ENCODE measurements around the gene SLC34A3. TPM values are rescaled to one million over a fixed set of nuclear protein-coding genes. Genes with fewer than 3 reads are reported as not detected.

Gene SLC34A3
- total and polyA plus RNA-seq, 2 donors (not counting 3 experiments of a cell fraction or from before 2014, with no cell fraction given): not detected

GRCh38 chr9:137192859-137193258 is 37.8 kb upstream of the SLC34A3 start:
- Histone ChIP-seq H3K9me3 (replicated peaks; ENCODE audit: control insufficient read depth, insufficient read depth, low read length) (no peaks in the 10 kb centered on the region), H2AFZ (ENCODE audit: low read depth, low read length) (no peak overlapping the region), H3K36me3 (ENCODE audit: control insufficient read depth in 2 of 2, extremely low read depth in 1 of 2, insufficient read depth in 2 of 2, low read length in 2 of 2) (peaks cover 0 to 14% of the 10 kb centered on the region in 2 experiments), H3K4me2 (ENCODE audit: insufficient read depth, low read length) (no peak overlapping the region), H3K4me3 (replicated peaks in 1 of 3; ENCODE audit: insufficient read depth in 1 of 3, low read depth in 1 of 3, low read length in 3 of 3) (no peak overlapping the region), H3K4me1 (ENCODE audit: control insufficient read depth, extremely low read depth, insufficient read depth, low read length) (peaks cover 9% of the 10 kb centered on the region), H3K9me1 (replicated peaks; ENCODE audit: control insufficient read depth, extremely low read depth, insufficient read depth, low read length) (no peaks in the 10 kb centered on the region), H3K27ac (ENCODE audit: insufficient read depth, low read depth, low read length) (no peak overlapping the region), H3K79me2 (ENCODE audit: control insufficient read depth, insufficient read depth, low read length) (peaks cover 15% of the 10 kb centered on the region), H3K9ac (replicated peaks; ENCODE audit: extremely low read depth, insufficient read depth, low read length) (no peak overlapping the region), H3K27me3 (ENCODE audit: control insufficient read depth in 2 of 2, insufficient read depth in 2 of 2, low read length in 2 of 2) (no peaks in the 10 kb centered on the region), H4K20me1 (replicated peaks; ENCODE audit: control insufficient read depth, extremely low read depth, insufficient read depth, low read length) (no peaks in the 10 kb centered on the region)
- TF ChIP-seq POLR2A (IDR thresholded peaks at IDR 0.05; ENCODE audit: low read depth, low read length): no peak
- TF ChIP-seq FOS (IDR thresholded peaks at IDR 0.05; ENCODE audit: borderline replicate concordance, insufficient read depth, low read length): no peak
- TF ChIP-seq POLR2AphosphoS5 (IDR thresholded peaks at IDR 0.05; ENCODE audit: insufficient read depth, low read depth, low read length): no peak
- no peak for TF ChIP-seq EZH2 (IDR thresholded peaks at IDR 0.05; ENCODE audit: borderline replicate concordance, low read depth, low read length, severe bottlenecking)
- TF ChIP-seq JUN (IDR thresholded peaks at IDR 0.05; ENCODE audit: borderline replicate concordance, insufficient read depth, insufficient read length, low read depth): no peak
- TF ChIP-seq GATA2 (IDR thresholded peaks at IDR 0.05; ENCODE audit: insufficient read depth, insufficient read length, low read depth, low read length): no peak
- no peak for TF ChIP-seq MAX (IDR thresholded peaks at IDR 0.05; ENCODE audit: insufficient read depth, insufficient read length)
- ChIA-PET CTCF (interaction anchor here (1.0 kb wide), 1 partner anchor 44 kb away, joined by 4 read pairs; no protein-coding TSS in a partner anchor), POLR2A (no interaction called here)
- no peak for FAIRE-seq
- intact Hi-C loops (cut with micrococcal nuclease) (no loop called here), dilution Hi-C loops (cut with MboI; ENCODE audit: extremely low pct_ligation_motif_present, low sequenced_read_pairs) (no loop called here)
- BruUV-seq (replicated peaks): no TSS peak
- DNase-seq (ENCODE audit: low read depth, low spot score): no peak

GRCh38 chr9:137193771-137194170 is 36.9 kb upstream of the SLC34A3 start:
- H3K79me2 ChIP-seq (ENCODE audit: control insufficient read depth, insufficient read depth, low read length): peaks cover 12% of the 10 kb centered on the region
- TF ChIP-seq MAX (IDR thresholded peaks at IDR 0.05; ENCODE audit: insufficient read depth, insufficient read length): no peak
- TF ChIP-seq GATA2 (IDR thresholded peaks at IDR 0.05; ENCODE audit: insufficient read depth, insufficient read length, low read depth, low read length): no peak
- no peak for TF ChIP-seq POLR2AphosphoS5 (IDR thresholded peaks at IDR 0.05; ENCODE audit: insufficient read depth, low read depth, low read length)
- TF ChIP-seq FOS (IDR thresholded peaks at IDR 0.05; ENCODE audit: borderline replicate concordance, insufficient read depth, low read length): no peak
- no peak for TF ChIP-seq MYC (IDR thresholded peaks at IDR 0.05; ENCODE audit: low read depth, low read length)
- no peak for TF ChIP-seq CTCF (IDR thresholded peaks at IDR 0.05; ENCODE audit: extremely low read depth in 1 of 2, insufficient read depth in 1 of 2, low read depth in 1 of 2, low read length in 2 of 2)
- TF ChIP-seq JUN (IDR thresholded peaks at IDR 0.05; ENCODE audit: borderline replicate concordance, insufficient read depth, insufficient read length, low read depth): no peak
- TF ChIP-seq POLR2A (IDR thresholded peaks at IDR 0.05; ENCODE audit: low read depth, low read length): no peak
- TF ChIP-seq EZH2 (IDR thresholded peaks at IDR 0.05; ENCODE audit: borderline replicate concordance, low read depth, low read length, severe bottlenecking): no peak
- no peak overlapping the region for H2AFZ ChIP-seq (ENCODE audit: low read depth, low read length)

More at GRCh38 chr9:137193771-137194170, 36.9 kb upstream of the SLC34A3 start:
- Histone ChIP-seq H3K9me3 (replicated peaks; ENCODE audit: control insufficient read depth, insufficient read depth, low read length) (no peaks in the 10 kb centered on the region), H3K4me1 (ENCODE audit: control insufficient read depth, extremely low read depth, insufficient read depth, low read length) (peaks cover 9% of the 10 kb centered on the region), H3K9me1 (replicated peaks; ENCODE audit: control insufficient read depth, extremely low read depth, insufficient read depth, low read length) (no peaks in the 10 kb centered on the region), H4K20me1 (replicated peaks; ENCODE audit: control insufficient read depth, extremely low read depth, insufficient read depth, low read length) (no peaks in the 10 kb centered on the region), H3K4me3 (replicated peaks in 1 of 3; ENCODE audit: insufficient read depth in 1 of 3, low read depth in 1 of 3, low read length in 3 of 3) (no peak overlapping the region), H3K9ac (replicated peaks; ENCODE audit: extremely low read depth, insufficient read depth, low read length) (no peak overlapping the region), H3K36me3 (ENCODE audit: control insufficient read depth in 2 of 2, extremely low read depth in 1 of 2, insufficient read depth in 2 of 2, low read length in 2 of 2) (peaks cover 0 to 14% of the 10 kb centered on the region in 2 experiments), H3K27ac (ENCODE audit: insufficient read depth, low read depth, low read length) (no peak overlapping the region), H3K27me3 (ENCODE audit: control insufficient read depth in 2 of 2, insufficient read depth in 2 of 2, low read length in 2 of 2) (no peaks in the 10 kb centered on the region), H3K4me2 (ENCODE audit: insufficient read depth, low read length) (no peak overlapping the region)
- CTCF ChIA-PET: interaction anchor here (2.0 kb wide), 1 partner anchor 43 kb away, joined by 6 read pairs; no protein-coding TSS in a partner anchor
- intact Hi-C loops (cut with micrococcal nuclease): no loop called here
- no peak for DNase-seq (ENCODE audit: low read depth, low spot score)
- no TSS peak for BruUV-seq (replicated peaks)
- POLR2A ChIA-PET: no interaction called here
- FAIRE-seq: no peak
- dilution Hi-C loops (cut with MboI; ENCODE audit: extremely low pct_ligation_motif_present, low sequenced_read_pairs): no loop called here
